Erythroblast (primary cell): ENCODE results near the gene UBASH3A.

Source experiments
- GATA1 ChIP-seq: IDR thresholded peaks from 2 replicates; pipeline ENCODE4 v1.6.1; 2011; ENCODE audit warnings: low read depth, mild to moderate bottlenecking, control low read depth, low read length, moderate library complexity
- POLR2A ChIP-seq: IDR thresholded peaks from 2 replicates; pipeline ENCODE4 v1.6.1; 2011; ENCODE audit warnings: mild to moderate bottlenecking, low read length

- no peak for TF ChIP-seq POLR2A
- TF ChIP-seq GATA1, result no peak
These were observed 71.3 kb downstream of the UBASH3A start for GRCh38 chr21:42475036-42475435.
